Smooth muscle cell (in vitro differentiated cells): ENCODE data around the gene VSTM1. TPM values are rescaled to one million over a fixed set of nuclear protein-coding genes. Genes with fewer than 3 reads are reported as not detected.

Source experiments
- DNase-seq: peaks from one replicate; lab custom pipeline; 2025; ENCODE audit not compliant: unreplicated experiment; lab: John Stamatoyannopoulos, UW
- H2AFZ ChIP-seq: fragments of 200-600 bp; sonication (generic); 2 replicates; pipeline ENCODE4 v1.6.0; 2016; ENCODE audit warnings: antibody characterized with exemption, low read depth, mild to moderate bottlenecking
- H3F3A ChIP-seq: fragments of 200-600 bp; sonication (generic); 2 replicates; pipeline ENCODE4 v1.6.0; 2017; ENCODE audit warnings: antibody characterized with exemption, low read depth
- H3K27ac ChIP-seq: fragments of 200-600 bp; sonication (generic); 2 replicates; pipeline ENCODE4 v1.5.1; 2016; ENCODE audit warnings: low read depth, mild to moderate bottlenecking
- H3K27me3 ChIP-seq: fragments of 200-600 bp; sonication (generic); 2 replicates; pipeline ENCODE4 v1.6.1; 2016; ENCODE audit warnings: low read depth, mild to moderate bottlenecking
- H3K36me3 ChIP-seq: fragments of 200-600 bp; sonication (generic); 2 replicates; pipeline ENCODE4 v1.5.1; 2016; ENCODE audit warnings: low read depth
- H3K4me1 ChIP-seq: fragments of 200-600 bp; sonication (generic); 2 replicates; pipeline ENCODE4 v1.5.1; 2016; ENCODE audit warnings: low read depth
- H3K4me2 ChIP-seq: fragments of 200-600 bp; sonication (generic); 2 replicates; pipeline ENCODE4 v1.6.0; 2016; ENCODE audit warnings: mild to moderate bottlenecking
- H3K4me3 ChIP-seq: fragments of 200-600 bp; sonication (generic); 2 replicates; pipeline ENCODE4 v1.5.1; 2016; ENCODE audit warnings: mild to moderate bottlenecking
- H3K79me2 ChIP-seq: fragments of 200-600 bp; sonication (generic); 2 replicates; pipeline ENCODE4 v1.6.0; 2016; ENCODE audit warnings: low read depth, mild to moderate bottlenecking
- H3K9ac ChIP-seq: fragments of 200-600 bp; sonication (generic); 2 replicates; pipeline ENCODE4 v1.6.0; 2016; ENCODE audit warnings: low read depth
- H3K9me3 ChIP-seq: fragments of 200-600 bp; sonication (generic); replicated peaks from 2 replicates; pipeline ENCODE4 v1.5.1; 2016; ENCODE audit warnings: low read depth
- H4K20me1 ChIP-seq: fragments of 200-600 bp; sonication (generic); 2 replicates; pipeline ENCODE4 v1.6.0; 2016; ENCODE audit warnings: low read depth
- WGBS: methylation state at CpG from one replicate; pipeline ENCODE4 v1.1.7; 2016; ENCODE audit warnings: low lambda C conversion rate; 5-methylcytosine and 5-hydroxymethylcytosine counted together
- polyA plus RNA-seq: library from polyadenylated mRNA; unstranded; fragments of >200 nt; fragmentation: Nextera tagmentation; extraction: Ambion mirVana; gene quantifications from 2 replicates; pipeline ENCODE4 v1.2.1, GENCODE V29; 2016
- total RNA-seq: library from RNA; depleted of rRNA; stranded (reverse); fragments of >200 nt; gene quantifications from 2 replicates; pipeline ENCODE4 v1.2.3, GENCODE V29; 2014
- TF ChIP-seq, protein P1 (sequence below): fragments of 200-600 bp; sonication (generic); IDR thresholded peaks from 2 replicates; pipeline ENCODE4 v1.5.1; 2017; ENCODE audit warnings: borderline replicate concordance, mild to moderate bottlenecking, antibody characterized with exemption; ENCODE audit not compliant: insufficient read depth, poor library complexity, severe bottlenecking

VSTM1 gene
- total and polyA plus RNA-seq, 2 experiments from 2014 or later = not detected

DNA sequence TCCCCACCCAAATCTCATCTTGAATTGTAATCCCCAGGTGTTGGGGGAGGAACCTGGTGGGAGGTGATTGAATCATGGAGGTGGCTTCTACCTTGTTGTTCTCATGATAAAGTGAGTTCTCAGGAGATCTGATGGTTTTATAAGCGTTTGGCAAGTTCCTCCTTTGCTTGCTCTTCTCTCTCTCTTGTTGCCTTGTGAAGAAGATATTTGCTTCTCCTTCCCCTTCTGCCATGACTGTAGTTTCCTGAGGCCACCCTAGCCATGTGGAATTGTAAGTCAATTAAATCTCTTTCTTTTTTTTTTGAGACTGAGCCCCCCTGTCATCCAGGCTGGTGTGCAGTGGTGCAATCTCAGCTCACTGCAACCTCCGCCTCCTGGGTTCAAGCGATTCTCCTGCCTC lies 34.4 kb downstream of the VSTM1 start:
- Histone ChIP-seq H4K20me1 (no peaks in the 10 kb centered on the region), H3K36me3 (no peaks in the 10 kb centered on the region), H3K4me2 (no peak overlapping the region), H3K79me2 (no peaks in the 10 kb centered on the region), H3K9me3 (no peaks in the 10 kb centered on the region), H3K27me3 (no peaks in the 10 kb centered on the region), H3K4me1 (no peaks in the 10 kb centered on the region), H2AFZ (no peak overlapping the region), H3F3A (no peaks in the 10 kb centered on the region), H3K9ac (no peak overlapping the region), H3K4me3 (no peak overlapping the region), H3K27ac (no peak overlapping the region)
- WGBS = 83% methylated on average over 3 of the region's 3 CpGs
- no peak for DNase-seq
- TF ChIP-seq, protein P1, sequence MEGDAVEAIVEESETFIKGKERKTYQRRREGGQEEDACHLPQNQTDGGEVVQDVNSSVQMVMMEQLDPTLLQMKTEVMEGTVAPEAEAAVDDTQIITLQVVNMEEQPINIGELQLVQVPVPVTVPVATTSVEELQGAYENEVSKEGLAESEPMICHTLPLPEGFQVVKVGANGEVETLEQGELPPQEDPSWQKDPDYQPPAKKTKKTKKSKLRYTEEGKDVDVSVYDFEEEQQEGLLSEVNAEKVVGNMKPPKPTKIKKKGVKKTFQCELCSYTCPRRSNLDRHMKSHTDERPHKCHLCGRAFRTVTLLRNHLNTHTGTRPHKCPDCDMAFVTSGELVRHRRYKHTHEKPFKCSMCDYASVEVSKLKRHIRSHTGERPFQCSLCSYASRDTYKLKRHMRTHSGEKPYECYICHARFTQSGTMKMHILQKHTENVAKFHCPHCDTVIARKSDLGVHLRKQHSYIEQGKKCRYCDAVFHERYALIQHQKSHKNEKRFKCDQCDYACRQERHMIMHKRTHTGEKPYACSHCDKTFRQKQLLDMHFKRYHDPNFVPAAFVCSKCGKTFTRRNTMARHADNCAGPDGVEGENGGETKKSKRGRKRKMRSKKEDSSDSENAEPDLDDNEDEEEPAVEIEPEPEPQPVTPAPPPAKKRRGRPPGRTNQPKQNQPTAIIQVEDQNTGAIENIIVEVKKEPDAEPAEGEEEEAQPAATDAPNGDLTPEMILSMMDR = no peak

- Histone ChIP-seq H3K27me3 (no peaks in the 10 kb centered on the region), H3K9me3 (no peaks in the 10 kb centered on the region), H3K4me3 (no peak overlapping the region), H3K27ac (no peak overlapping the region), H3K79me2 (no peaks in the 10 kb centered on the region), H2AFZ (no peak overlapping the region), H3F3A (no peaks in the 10 kb centered on the region), H3K9ac (no peak overlapping the region), H3K36me3 (no peaks in the 10 kb centered on the region), H3K4me1 (no peaks in the 10 kb centered on the region), H3K4me2 (no peak overlapping the region), H4K20me1 (no peaks in the 10 kb centered on the region)
- DNase-seq = no peak
- TF ChIP-seq, protein P1 = no peak
- 80% methylated on average over 7 of the region's 7 CpGs for WGBS
Observed at GRCh38 chr19:54026656-54027055, 37.0 kb downstream of the VSTM1 start.

- Histone ChIP-seq H4K20me1 (no peaks in the 10 kb centered on the region), H3K9ac (no peak overlapping the region), H3K36me3 (no peaks in the 10 kb centered on the region), H3K4me1 (no peaks in the 10 kb centered on the region), H3K4me3 (no peak overlapping the region), H3F3A (no peaks in the 10 kb centered on the region), H2AFZ (no peak overlapping the region), H3K27ac (no peak overlapping the region), H3K4me2 (no peak overlapping the region), H3K9me3 (no peaks in the 10 kb centered on the region), H3K79me2 (no peaks in the 10 kb centered on the region), H3K27me3 (no peaks in the 10 kb centered on the region)
- DNase-seq = no peak
- TF ChIP-seq, protein P1 = no peak
- 82% methylated on average over 9 of the region's 9 CpGs for WGBS
Observed at GRCh38 chr19:54024660-54025059, 39.0 kb downstream of the VSTM1 start.

- no peaks in the 10 kb centered on the region for H4K20me1 ChIP-seq
- no peaks in the 10 kb centered on the region for H3K9me3 ChIP-seq
- H3F3A ChIP-seq = no peaks in the 10 kb centered on the region
- 30% methylated on average over 3 of the region's 3 CpGs for WGBS
- H3K36me3 ChIP-seq = no peaks in the 10 kb centered on the region
- H3K27me3 ChIP-seq = no peaks in the 10 kb centered on the region
- no peaks in the 10 kb centered on the region for H3K79me2 ChIP-seq
- H3K9ac ChIP-seq = no peak overlapping the region
- peak overlapping the region; percentile 75 for H3K27ac ChIP-seq
- peak overlapping the region; percentile 27 for H3K4me2 ChIP-seq
- no peak overlapping the region for H2AFZ ChIP-seq
- H3K4me1 ChIP-seq = no peaks in the 10 kb centered on the region
- TF ChIP-seq, protein P1 = no peak
- DNase-seq = no peak
- no peak overlapping the region for H3K4me3 ChIP-seq
Observed at GRCh38 chr19:54023191-54023590, 40.5 kb downstream of the VSTM1 start.
